Measurements from ENCODE around the gene PLP2.
"Not testable (repeated sequence)": the region's sequence is repeated elsewhere in the genome, so short reads cannot be mapped to it uniquely, and the experiment has no call there.

PLP2 gene

GRCh38 chrX:49171752-49172279 is at the start of gene PLP2:
TSS of gene PLP2 (plus strand) at chrX:49171898. CDS start at chrX:49172001, 103 bp downstream.
- no peak for DNase-seq

GRCh38 chrX:49122499-49122898 is 49.2 kb upstream of the PLP2 start:
- no peak for DNase-seq

- not testable (repeated sequence) for DNase-seq
These were observed 43.9 kb upstream of the PLP2 start for GRCh38 chrX:49127742-49128258.

GRCh38 chrX:49129427-49129826 is 42.3 kb upstream of the PLP2 start:
- no peak for DNase-seq

- not testable (repeated sequence) for DNase-seq
These were observed 39.4 kb upstream of the PLP2 start for GRCh38 chrX:49132275-49132674.

- DNase-seq: no peak
These were observed 37.9 kb upstream of the PLP2 start for GRCh38 chrX:49133759-49134158.

- no peak for DNase-seq
These were observed 34.2 kb upstream of the PLP2 start for GRCh38 chrX:49137492-49137891.

GRCh38 chrX:49139713-49140112 is 32.0 kb upstream of the PLP2 start:
- no peak for DNase-seq

- DNase-seq: not testable (repeated sequence)
These were observed 29.4 kb upstream of the PLP2 start for GRCh38 chrX:49142264-49142663.

GRCh38 chrX:49143154-49143553 is 28.5 kb upstream of the PLP2 start:
- DNase-seq: not testable (repeated sequence)

- no peak for DNase-seq
These were observed 24.4 kb upstream of the PLP2 start for GRCh38 chrX:49147282-49147681.

GRCh38 chrX:49147936-49148335 is 23.8 kb upstream of the PLP2 start:
- DNase-seq: no peak

GRCh38 chrX:49148390-49149100 is 23.2 kb upstream of the PLP2 start:
- not testable (repeated sequence) for DNase-seq

- DNase-seq: not testable (repeated sequence)
These were observed 22.4 kb upstream of the PLP2 start for GRCh38 chrX:49149291-49149690.

- no peak for DNase-seq
These were observed 18.2 kb upstream of the PLP2 start for GRCh38 chrX:49153467-49153866.

- no peak for DNase-seq
These were observed 16.3 kb upstream of the PLP2 start for GRCh38 chrX:49155243-49155899.

- peak; percentile 15 for DNase-seq
These were observed 15.5 kb upstream of the PLP2 start for GRCh38 chrX:49155900-49156837.

- DNase-seq: no peak
These were observed 14.5 kb upstream of the PLP2 start for GRCh38 chrX:49157194-49157593.

- no peak for DNase-seq
These were observed 10.8 kb upstream of the PLP2 start for GRCh38 chrX:49160908-49161307.

- no peak for DNase-seq
These were observed 10.1 kb upstream of the PLP2 start for GRCh38 chrX:49161632-49162031.

- DNase-seq: no peak
These were observed 9.1 kb upstream of the PLP2 start, which contains the start of gene MAGIX for GRCh38 chrX:49162620-49163019. TSS of gene MAGIX (plus strand) at chrX:49162758. CDS start at chrX:49162890, 132 bp downstream.

GRCh38 chrX:49163555-49164419 is 7.9 kb upstream of the PLP2 start:
- peak; percentile 44 for DNase-seq

All from SHP77 treated with DMSO at 0.1 percent for 48 hours (cell line).